Activated naive CD8-positive, alpha-beta T cell treated with anti-CD3 and anti-CD28 coated beads, Interleukin-2, amount 10 ng/mL, durations not matched to agents 7 days and 5 days (primary cell): ENCODE results near the gene PILRA. TPM values are rescaled to one million over a fixed set of nuclear protein-coding genes. Genes with fewer than 3 reads are reported as not detected.
"Not testable (repeated sequence)": the region's sequence is repeated elsewhere in the genome, so short reads cannot be mapped to it uniquely, and the experiment has no call there.

Source experiments
- ATAC-seq: fragments of 150-1000 bp; cut with Tn5 transposase; one replicate; pipeline ENCODE4 v1.10.0; 2021; ENCODE audit warnings: low read depth, moderate library complexity
- POLR2A ChIA-PET: fragments of 350-600 bp; sonication (Branson Sonifier 250); formaldehyde crosslinking; loops from one replicate; lab custom pipeline; 2021; ENCODE audit warnings: antibody characterized with exemption; lab: Charles Lee
- DNase-seq: peaks from one replicate; pipeline ENCODE4 v3.0.0; 2021
- H3K27ac Mint-ChIP-seq: one replicate; pipeline ENCODE4 v1.8.0; 2022; ENCODE audit warnings: mild to moderate bottlenecking, mixed read lengths
- H3K27me3 Mint-ChIP-seq: one replicate; pipeline ENCODE4 v1.8.0; 2022; ENCODE audit warnings: mild to moderate bottlenecking, moderate library complexity, mixed read lengths
- H3K36me3 Mint-ChIP-seq: one replicate; pipeline ENCODE4 v1.8.0; 2021; ENCODE audit warnings: mild to moderate bottlenecking, mixed read lengths
- H3K4me1 Mint-ChIP-seq: one replicate; pipeline ENCODE4 v1.8.0; 2021; ENCODE audit warnings: mixed read lengths
- H3K4me3 Mint-ChIP-seq: one replicate; pipeline ENCODE4 v1.8.0; 2022; ENCODE audit warnings: mild to moderate bottlenecking, moderate library complexity, mixed read lengths
- H3K9me3 Mint-ChIP-seq: one replicate; pipeline ENCODE4 v1.8.0; 2021; ENCODE audit warnings: mixed read lengths
- total RNA-seq, 2 experiments: library from RNA; stranded (reverse); gene quantifications; one replicate each; pipeline ENCODE4 v1.2.3, GENCODE V29; 2021

The PILRA gene
- 1 to 10 TPM; 4.1 to 5.1 TPM for total RNA-seq

GRCh38 chr7:100373261-100373831, at the start of gene PILRA:
TSS of gene PILRA (plus strand) at chr7:100373487. CDS start at chr7:100373657, 170 bp downstream.
- Mint-ChIP-seq H3K4me1 (peaks cover 24% of the 10 kb centered on the region), H3K27ac (peak within 1 kb of the TSS; percentile 94), H3K4me3 (peak within 1 kb of the TSS; percentile 52), H3K36me3 (peaks cover 2% of the 10 kb centered on the region), H3K27me3 (no peaks in the 10 kb centered on the region), H3K9me3 (no peaks in the 10 kb centered on the region)
- ATAC-seq (no peak), DNase-seq (no peak)
- POLR2A ChIA-PET: no interaction called here

DNA sequence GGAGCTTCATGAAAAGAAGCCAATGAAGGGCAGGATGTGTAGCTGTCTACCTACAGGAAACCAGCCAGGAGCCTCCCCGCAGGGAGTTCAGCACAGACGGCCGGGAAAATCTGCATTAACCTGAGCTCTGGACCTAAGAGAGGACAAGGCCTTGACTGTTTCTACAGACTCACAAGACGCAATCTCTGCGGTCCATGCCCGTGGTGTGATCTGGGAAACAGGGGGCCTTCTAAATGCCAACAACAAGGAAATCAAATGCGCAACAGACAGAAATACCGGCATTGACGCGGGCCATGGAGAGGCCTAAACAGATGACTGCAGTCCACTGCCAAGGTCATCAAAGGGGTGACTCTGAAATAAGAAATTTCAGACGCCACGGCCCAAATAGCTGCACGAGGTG, 49.1 kb upstream of the PILRA start:
- H3K36me3 Mint-ChIP-seq: peaks cover 24% of the 10 kb centered on the region
- ATAC-seq, POLR2A ChIA-PET, H3K27ac Mint-ChIP-seq, H3K4me3 Mint-ChIP-seq, H3K4me1 Mint-ChIP-seq, H3K27me3 Mint-ChIP-seq, DNase-seq, H3K9me3 Mint-ChIP-seq: not testable (repeated sequence)

DNA sequence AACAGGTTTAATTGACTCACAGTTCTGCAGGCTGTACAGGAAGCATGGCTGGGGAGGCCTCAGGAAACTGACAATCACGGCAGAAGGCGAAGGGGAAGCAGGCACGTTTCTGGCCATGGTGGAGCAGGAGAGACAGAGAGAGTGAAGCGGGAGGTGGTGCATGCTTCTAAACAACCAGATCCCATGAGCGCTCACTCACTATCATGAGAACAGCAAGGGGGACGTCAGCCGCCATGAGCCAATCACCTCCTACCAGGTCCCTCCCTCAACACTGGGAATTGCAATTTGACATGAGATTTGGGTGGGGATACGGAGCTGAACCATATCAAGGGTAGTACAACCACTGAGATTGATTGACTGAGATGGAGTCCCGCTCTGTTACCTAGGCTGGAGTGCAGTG, 47.6 kb upstream of the PILRA start:
- POLR2A ChIA-PET, DNase-seq, H3K9me3 Mint-ChIP-seq, H3K27me3 Mint-ChIP-seq, H3K4me1 Mint-ChIP-seq, ATAC-seq, H3K4me3 Mint-ChIP-seq: not testable (repeated sequence)
- Mint-ChIP-seq H3K27ac (peak overlapping the region; percentile 30), H3K36me3 (peaks cover 21% of the 10 kb centered on the region)

DNA sequence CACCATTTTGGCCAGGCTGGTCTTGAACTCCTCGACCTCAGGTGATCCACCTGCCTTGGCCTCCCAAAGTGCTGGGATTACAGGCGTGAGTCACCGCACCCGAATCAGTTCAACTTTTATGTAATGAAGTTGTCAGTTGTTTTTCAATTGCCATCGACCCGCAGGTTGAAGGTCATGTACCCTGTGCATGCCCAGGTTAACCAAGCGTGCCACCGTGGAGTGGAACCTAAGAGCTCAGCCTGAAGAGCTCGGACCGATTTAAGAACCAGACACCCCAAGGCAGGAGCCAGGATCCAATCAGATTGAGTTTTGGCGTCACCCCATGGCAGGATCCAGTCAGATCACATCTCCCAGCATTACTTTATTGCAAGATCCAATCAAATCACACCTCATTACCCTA, 46.4 kb upstream of the PILRA start:
- POLR2A ChIA-PET: not testable (repeated sequence)

GRCh38 chr7:100335566-100336466, 37.5 kb upstream of the PILRA start:
- peak overlapping the region; percentile 95 for H3K4me3 Mint-ChIP-seq
- H3K36me3 Mint-ChIP-seq, H3K9me3 Mint-ChIP-seq, H3K27me3 Mint-ChIP-seq: not testable (repeated sequence)
- POLR2A ChIA-PET: interaction anchor here (0.6 to 1.5 kb wide), 5 partner anchors 9 to 799 kb away, joined by 3 to 9 read pairs (median 3); no protein-coding TSS in a partner anchor
- DNase-seq (peak; percentile 91), ATAC-seq (peak; percentile 90)
- H3K4me1 Mint-ChIP-seq: peaks cover 20% of the 10 kb centered on the region
- H3K27ac Mint-ChIP-seq: peak overlapping the region; percentile 97

More for the DNA sequence above, 46.4 kb upstream of the PILRA start:
- DNase-seq, ATAC-seq, H3K4me1 Mint-ChIP-seq, H3K4me3 Mint-ChIP-seq, H3K9me3 Mint-ChIP-seq, H3K27me3 Mint-ChIP-seq, H3K27ac Mint-ChIP-seq: not testable (repeated sequence)
- H3K36me3 Mint-ChIP-seq: peaks cover 20% of the 10 kb centered on the region

DNA sequence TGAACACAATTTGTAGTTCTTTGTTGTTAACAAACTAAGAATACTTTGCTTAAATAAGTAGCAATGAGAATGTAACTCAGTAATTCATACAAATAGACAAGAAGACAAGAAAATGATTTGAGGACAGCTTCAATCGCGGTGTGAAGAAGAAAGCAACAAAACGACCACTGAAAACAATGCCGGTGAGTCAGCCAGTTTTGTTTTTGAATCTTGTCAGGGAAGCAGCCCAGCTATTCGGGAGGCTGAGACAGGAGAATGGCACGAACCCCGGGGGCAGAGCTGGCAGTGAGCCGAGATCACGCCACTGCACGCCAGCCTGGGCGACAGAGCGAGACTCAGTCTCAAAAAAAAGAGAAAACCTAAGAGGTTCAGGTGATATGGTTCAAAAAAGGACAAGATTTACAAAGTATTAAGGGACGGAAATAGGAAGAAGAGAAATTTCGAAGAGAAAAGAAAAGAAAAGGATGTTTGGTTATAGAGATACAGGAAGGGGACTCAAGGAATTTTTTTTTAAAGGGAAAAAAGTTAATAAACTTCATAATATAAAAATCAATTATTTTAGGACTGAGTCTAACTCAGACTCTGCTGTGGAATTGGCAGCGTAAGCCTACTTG, 35.1 kb upstream of the PILRA start:
- POLR2A ChIA-PET, ATAC-seq, DNase-seq, H3K9me3 Mint-ChIP-seq, H3K27ac Mint-ChIP-seq, H3K27me3 Mint-ChIP-seq: not testable (repeated sequence)
- H3K4me3 Mint-ChIP-seq: peak overlapping the region; percentile 22
- peaks cover 31% of the 10 kb centered on the region for H3K4me1 Mint-ChIP-seq
- peaks cover 13% of the 10 kb centered on the region for H3K36me3 Mint-ChIP-seq

GRCh38 chr7:100341286-100341685, 32.0 kb upstream of the PILRA start:
- H3K9me3 Mint-ChIP-seq, H3K4me3 Mint-ChIP-seq, H3K27ac Mint-ChIP-seq, ATAC-seq, H3K27me3 Mint-ChIP-seq, DNase-seq, POLR2A ChIA-PET: not testable (repeated sequence)
- H3K36me3 Mint-ChIP-seq: peaks cover 14% of the 10 kb centered on the region
- peaks cover 44% of the 10 kb centered on the region for H3K4me1 Mint-ChIP-seq

- Mint-ChIP-seq H3K27ac (no peak overlapping the region), H3K4me3 (no peak overlapping the region), H3K36me3 (peaks cover 20% of the 10 kb centered on the region)
Measured at GRCh38 chr7:100342765-100343164, 30.5 kb upstream of the PILRA start.

DNA sequence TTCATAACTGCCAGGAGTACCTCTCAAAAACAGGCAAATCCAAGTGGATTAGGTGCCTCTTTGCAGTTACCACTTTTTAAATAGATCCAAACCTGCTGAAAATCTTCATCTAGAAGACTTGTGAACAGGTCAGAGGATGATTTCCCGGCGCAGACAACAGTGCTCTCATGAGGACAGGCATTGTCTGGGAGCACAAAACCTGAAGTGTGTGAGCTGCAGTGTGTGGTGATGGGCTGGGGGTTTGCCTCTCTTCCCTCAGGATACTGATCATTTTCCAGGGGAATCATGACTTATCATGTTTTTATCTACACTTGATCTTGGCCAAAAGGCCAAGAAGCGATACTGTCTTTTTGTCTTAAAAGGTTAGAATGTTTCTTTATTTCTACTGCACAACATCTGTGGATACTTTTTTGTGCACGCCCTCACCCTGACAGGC, 29.1 kb upstream of the PILRA start:
- not testable (repeated sequence) for DNase-seq, H3K27me3 Mint-ChIP-seq, H3K9me3 Mint-ChIP-seq
- Mint-ChIP-seq H3K4me3 (peak overlapping the region; percentile 67), H3K27ac (peak overlapping the region; percentile 89), H3K4me1 (peaks cover 36% of the 10 kb centered on the region), H3K36me3 (peaks cover 24% of the 10 kb centered on the region)
- POLR2A ChIA-PET: interaction anchor here (0.7 to 1.6 kb wide), 4 partner anchors 85 to 349 kb away, joined by 3 to 6 read pairs (median 3); partner anchors contain the start of gene PVRIG
- peak; percentile 1 for ATAC-seq

More at GRCh38 chr7:100342765-100343164, 30.5 kb upstream of the PILRA start:
- Mint-ChIP-seq H3K9me3 (no peaks in the 10 kb centered on the region), H3K4me1 (peaks cover 43% of the 10 kb centered on the region), H3K27me3 (no peaks in the 10 kb centered on the region)
- ATAC-seq (no peak), DNase-seq (no peak)
- POLR2A ChIA-PET: interaction anchor here (0.6 kb wide), 1 partner anchor 191 kb away, joined by 3 read pairs; no protein-coding TSS in a partner anchor

DNA sequence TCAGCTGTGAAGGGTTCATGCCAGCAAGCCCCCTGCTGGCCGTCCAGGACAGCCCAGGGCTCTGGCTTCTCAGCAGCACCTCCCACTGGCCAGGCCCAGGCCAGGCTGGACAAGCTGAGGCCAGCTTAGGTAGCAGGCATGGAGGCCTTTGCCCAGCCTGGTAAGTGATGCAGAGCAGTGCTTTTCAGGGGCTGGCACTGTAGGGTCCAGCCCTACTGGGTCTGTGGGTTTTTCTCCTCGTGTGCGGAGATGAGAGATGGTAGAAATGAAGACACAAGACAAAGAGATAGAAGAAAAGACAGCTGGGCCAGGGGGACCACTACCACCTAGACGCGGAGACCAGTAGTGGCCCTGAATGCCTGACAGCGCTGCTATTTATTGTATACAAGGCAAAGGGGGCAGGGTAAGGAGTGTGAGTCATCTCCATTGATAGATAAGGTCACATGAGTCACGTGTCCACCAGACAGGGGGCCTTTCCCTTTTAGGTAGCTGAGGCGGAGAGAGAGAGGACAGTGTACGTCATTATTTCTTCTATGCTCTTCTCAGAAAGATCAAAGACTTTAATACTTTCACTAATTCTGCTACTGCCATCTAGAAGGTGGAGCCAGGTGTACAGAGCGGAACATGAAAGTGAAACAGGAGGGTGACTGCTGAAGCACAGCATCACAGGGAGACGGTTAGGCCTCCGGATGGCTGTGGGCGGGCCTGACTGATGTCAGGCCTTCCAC, 28.6 kb upstream of the PILRA start:
- Mint-ChIP-seq H3K4me1 (peaks cover 36% of the 10 kb centered on the region), H3K27ac (peak overlapping the region; percentile 89)
- POLR2A ChIA-PET: interaction anchor here (0.8 to 1.6 kb wide), 4 partner anchors 10 to 212 kb away, joined by 3 to 6 read pairs (median 3); partner anchors contain the start of gene PVRIG

GRCh38 chr7:100345288-100345672, 28.0 kb upstream of the PILRA start:
- peak; percentile 41 for ATAC-seq
- not testable (repeated sequence) for H3K27me3 Mint-ChIP-seq, H3K9me3 Mint-ChIP-seq
- peak; percentile 74 for DNase-seq
- Mint-ChIP-seq H3K4me1 (peaks cover 37% of the 10 kb centered on the region), H3K36me3 (peaks cover 28% of the 10 kb centered on the region), H3K27ac (peak overlapping the region; percentile 89), H3K4me3 (peak overlapping the region; percentile 67)
- POLR2A ChIA-PET: interaction anchor here (0.8 to 1.6 kb wide), 4 partner anchors 10 to 212 kb away, joined by 3 to 6 read pairs (median 3); partner anchors contain the start of gene PVRIG

More for the DNA sequence above, 28.6 kb upstream of the PILRA start:
- ATAC-seq (peak; percentile 94), DNase-seq (peak; percentile 63)
- not testable (repeated sequence) for H3K27me3 Mint-ChIP-seq, H3K9me3 Mint-ChIP-seq
- peak overlapping the region; percentile 67 for H3K4me3 Mint-ChIP-seq
- peaks cover 25% of the 10 kb centered on the region for H3K36me3 Mint-ChIP-seq

- H3K27me3 Mint-ChIP-seq: no peaks in the 10 kb centered on the region
- no peaks in the 10 kb centered on the region for H3K9me3 Mint-ChIP-seq
- POLR2A ChIA-PET: interaction anchor here (0.5 to 1.2 kb wide), 4 partner anchors 11 to 213 kb away, joined by 3 to 4 read pairs (median 3); partner anchors contain the start of gene ZCWPW1
- peaks cover 32% of the 10 kb centered on the region for H3K36me3 Mint-ChIP-seq
- H3K4me1 Mint-ChIP-seq: peaks cover 46% of the 10 kb centered on the region
- DNase-seq (no peak), ATAC-seq (no peak)
- H3K4me3 Mint-ChIP-seq: no peak overlapping the region
- peak overlapping the region; percentile 71 for H3K27ac Mint-ChIP-seq
Measured at GRCh38 chr7:100346921-100347320, 26.4 kb upstream of the PILRA start.
